ENCODE data around the gene RIC1.

- TF ChIP-seq, protein P1, sequence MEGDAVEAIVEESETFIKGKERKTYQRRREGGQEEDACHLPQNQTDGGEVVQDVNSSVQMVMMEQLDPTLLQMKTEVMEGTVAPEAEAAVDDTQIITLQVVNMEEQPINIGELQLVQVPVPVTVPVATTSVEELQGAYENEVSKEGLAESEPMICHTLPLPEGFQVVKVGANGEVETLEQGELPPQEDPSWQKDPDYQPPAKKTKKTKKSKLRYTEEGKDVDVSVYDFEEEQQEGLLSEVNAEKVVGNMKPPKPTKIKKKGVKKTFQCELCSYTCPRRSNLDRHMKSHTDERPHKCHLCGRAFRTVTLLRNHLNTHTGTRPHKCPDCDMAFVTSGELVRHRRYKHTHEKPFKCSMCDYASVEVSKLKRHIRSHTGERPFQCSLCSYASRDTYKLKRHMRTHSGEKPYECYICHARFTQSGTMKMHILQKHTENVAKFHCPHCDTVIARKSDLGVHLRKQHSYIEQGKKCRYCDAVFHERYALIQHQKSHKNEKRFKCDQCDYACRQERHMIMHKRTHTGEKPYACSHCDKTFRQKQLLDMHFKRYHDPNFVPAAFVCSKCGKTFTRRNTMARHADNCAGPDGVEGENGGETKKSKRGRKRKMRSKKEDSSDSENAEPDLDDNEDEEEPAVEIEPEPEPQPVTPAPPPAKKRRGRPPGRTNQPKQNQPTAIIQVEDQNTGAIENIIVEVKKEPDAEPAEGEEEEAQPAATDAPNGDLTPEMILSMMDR (conservative IDR thresholded peaks at IDR 0.05), result no peak
- no peak for TF ChIP-seq ZFX (IDR thresholded peaks at IDR 0.05)
Observed at GRCh38 chr9:5652821-5653220, 23.9 kb downstream of the RIC1 start.
